Panc1 (cell line): ENCODE results near the gene NUPR1. TPM values are rescaled to one million over a fixed set of nuclear protein-coding genes. Genes with fewer than 3 reads are reported as not detected.
"Not testable (repeated sequence)": the region's sequence is repeated elsewhere in the genome, so short reads cannot be mapped to it uniquely, and the experiment has no call there.

Experiments used
- ATAC-seq: fragments of 200-7000 bp; cut with Tn5 transposase; 2 replicates; pipeline ENCODE4 v1.9.1; 2020; ENCODE audit warnings: mild to moderate bottlenecking, moderate library complexity
- BruUV-seq: library from RNA; stranded (reverse); fragments of 400-500 nt; replicated peaks from 2 replicates; lab custom pipeline; 2021; lab: Mats Ljungman, UMichigan
- CTCF ChIA-PET: fragments of 300-600 bp; sonication (Branson Sonifier 250); formaldehyde crosslinking; loops from one replicate; lab custom pipeline; 2022; ENCODE audit warnings: antibody characterized with exemption; lab: Charles Lee
- POLR2A ChIA-PET: fragments of 300-600 bp; sonication (Branson Sonifier 250); formaldehyde crosslinking; loops from one replicate; lab custom pipeline; 2022; ENCODE audit warnings: antibody characterized with exemption; lab: Charles Lee
- DNase-seq: peaks from one replicate; pipeline ENCODE4 v3.0.0-alpha.2; 2010; ENCODE audit warnings: low read depth, low spot score
- H3K27ac ChIP-seq: 2 replicates; pipeline ENCODE4 v1.5.1; 2011; ENCODE audit warnings: mild to moderate bottlenecking, low read length, inconsistent platforms
- H3K27me3 ChIP-seq: fragments of 200-500 bp; sonication (Bioruptor generic); 2 replicates; pipeline ENCODE4 v1.6.0; 2014; ENCODE audit warnings: low read length, inconsistent platforms; ENCODE audit not compliant: control insufficient read depth, insufficient read depth
- H3K36me3 ChIP-seq: fragments of 200-500 bp; sonication (Bioruptor generic); 2 replicates; pipeline ENCODE4 v1.5.1; 2014; ENCODE audit warnings: inconsistent platforms, mild to moderate bottlenecking, low read length, moderate library complexity; ENCODE audit not compliant: control insufficient read depth, insufficient read depth
- H3K4me1 ChIP-seq: 2 replicates; pipeline ENCODE4 v1.5.1; 2011; ENCODE audit warnings: inconsistent platforms, mild to moderate bottlenecking, low read length, moderate library complexity; ENCODE audit not compliant: control insufficient read depth, insufficient read depth
- H3K4me3 ChIP-seq, 2 experiments: 2 replicates each; pipeline ENCODE4 v1.5.1; 2011 to 2012; ENCODE audit warnings: low read depth in 2 of 2, low read length in 2 of 2, mild to moderate bottlenecking in 2 of 2, inconsistent platforms in 1 of 2, moderate library complexity in 1 of 2
- H3K9me3 ChIP-seq: fragments of 200-500 bp; sonication (Bioruptor generic); 2 replicates; pipeline ENCODE4 v1.5.1; 2014; ENCODE audit warnings: low read depth, mild to moderate bottlenecking, inconsistent platforms, low read length, moderate library complexity; ENCODE audit not compliant: control insufficient read depth, insufficient read depth
- CTCF ChIP-seq: fragments of 450-650 bp; IDR thresholded peaks from 2 replicates; pipeline ENCODE4 v1.5.1; 2017; ENCODE audit warnings: mild to moderate bottlenecking
- POLR2AphosphoS5 ChIP-seq: IDR thresholded peaks from 2 replicates; pipeline ENCODE4 v1.6.1; 2012; ENCODE audit warnings: mild to moderate bottlenecking, low read depth, low read length, moderate library complexity
- REST ChIP-seq, 2 experiments: IDR thresholded peaks; 2 replicates each; pipeline ENCODE4 v1.6.1; 2011 to 2012; ENCODE audit warnings: low read depth in 2 of 2, control low read depth in 1 of 2, low read length in 1 of 2, mild to moderate bottlenecking in 1 of 2, moderate library complexity in 1 of 2; ENCODE audit not compliant: insufficient read depth in 1 of 2
- SIN3A ChIP-seq: IDR thresholded peaks from 2 replicates; pipeline ENCODE4 v1.6.1; 2012; ENCODE audit warnings: low read depth, mild to moderate bottlenecking, low read length, moderate library complexity, borderline replicate concordance; ENCODE audit not compliant: insufficient read depth
- TCF7L2 ChIP-seq: IDR thresholded peaks from 2 replicates; pipeline ENCODE4 v1.6.1; 2011; ENCODE audit warnings: mild to moderate bottlenecking, low read depth, low read length, inconsistent platforms
- in situ Hi-C: cut with HindIII; loops from 2 replicates; pipeline ENCODE4 v1.10.0; 2016; ENCODE audit warnings: low sequenced_read_pairs, low pct_unique_long_range_greater_than_20kb
- intact Hi-C: fragments of 100-400 bp; cut with micrococcal nuclease; formaldehyde crosslinking; loops from one replicate; pipeline ENCODE4 v1.10.0; 2022; ENCODE audit not compliant: unreplicated experiment
- total RNA-seq: library from RNA; stranded (reverse); gene quantifications from one replicate; pipeline ENCODE4 v1.2.1, GENCODE V29; 2021; ENCODE audit not compliant: unreplicated experiment

The NUPR1 gene
- total RNA-seq, 1 experiment from 2014 or later = 79.7 TPM

- no peak for DNase-seq
- no TSS peak for BruUV-seq
- H3K36me3 ChIP-seq = no peaks in the 10 kb centered on the region
- H3K27me3 ChIP-seq = no peaks in the 10 kb centered on the region
- intact Hi-C loops = no loop called here
- in situ Hi-C loops = no loop called here
- POLR2A ChIA-PET = no interaction called here
- no peaks in the 10 kb centered on the region for H3K9me3 ChIP-seq
- H3K4me1 ChIP-seq = no peaks in the 10 kb centered on the region
- no peak overlapping the region for H3K27ac ChIP-seq
- H3K4me3 ChIP-seq = no peak overlapping the region
- CTCF ChIA-PET = interaction anchor here (0.6 kb wide), 1 partner anchor 8 kb away, joined by 3 read pairs; no protein-coding TSS in a partner anchor
- ATAC-seq = no peak
- TF ChIP-seq CTCF = no peak
- TF ChIP-seq TCF7L2 = no peak
- no peak for TF ChIP-seq POLR2AphosphoS5
- TF ChIP-seq SIN3A = no peak
- TF ChIP-seq REST (IDR thresholded peaks at IDR 0.05; ENCODE audit: insufficient read depth in 1 of 2, low read depth in 2 of 2, low read length in 1 of 2) = no peak
These were observed 10.3 kb downstream of the NUPR1 start for GRCh38 chr16:28528463-28528867.

GRCh38 chr16:28527985-28528384 is 10.8 kb downstream of the NUPR1 start:
- H3K4me1 ChIP-seq = no peaks in the 10 kb centered on the region
- no peaks in the 10 kb centered on the region for H3K9me3 ChIP-seq
- POLR2A ChIA-PET = interaction anchor here (0.6 kb wide), 1 partner anchor 20 kb away, joined by 3 read pairs; no protein-coding TSS in a partner anchor
- H3K27me3 ChIP-seq = no peaks in the 10 kb centered on the region
- BruUV-seq = no TSS peak
- CTCF ChIA-PET = interaction anchor here (0.6 to 0.7 kb wide), 2 partner anchors 8 to 266 kb away, joined by 3 to 4 read pairs; no protein-coding TSS in a partner anchor
- no peak overlapping the region for H3K27ac ChIP-seq
- DNase-seq = no peak
- no peaks in the 10 kb centered on the region for H3K36me3 ChIP-seq
- in situ Hi-C loops = no loop called here
- ATAC-seq = no peak
- intact Hi-C loops = no loop called here
- TF ChIP-seq TCF7L2 (no peak), SIN3A (no peak), CTCF (no peak)
- H3K4me3 ChIP-seq = no peak overlapping the region

- BruUV-seq, H3K4me3 ChIP-seq, H3K4me1 ChIP-seq, ATAC-seq, intact Hi-C loops, H3K9me3 ChIP-seq, H3K27me3 ChIP-seq, H3K36me3 ChIP-seq, H3K27ac ChIP-seq, DNase-seq, in situ Hi-C loops: not testable (repeated sequence)
- ChIA-PET POLR2A (interaction anchor here (0.6 kb wide), 1 partner anchor 21 kb away, joined by 3 read pairs; no protein-coding TSS in a partner anchor), CTCF (interaction anchor here (0.6 to 0.7 kb wide), 2 partner anchors 248 to 265 kb away, joined by 4 read pairs; no protein-coding TSS in a partner anchor)
These were observed 11.5 kb downstream of the NUPR1 start for GRCh38 chr16:28527100-28527785.
